ENCODE results near the gene NPAS3. TPM values are rescaled to one million over a fixed set of nuclear protein-coding genes. Genes with fewer than 3 reads are reported as not detected.

NPAS3 gene
- total RNA-seq, 1 experiment from 2014 or later = 0.36 TPM

- intact Hi-C loops (cut with micrococcal nuclease) = no loop called here
- Histone ChIP-seq H3K79me2 (ENCODE audit: low read length) (no peaks in the 10 kb centered on the region), H3K27me3 (ENCODE audit: low read length) (no peaks in the 10 kb centered on the region), H3K4me3 (ENCODE audit: low read length) (no peak overlapping the region), H3K4me1 (ENCODE audit: insufficient read depth, low read length) (no peaks in the 10 kb centered on the region), H3F3A (ENCODE audit: low read length, unreplicated experiment) (no peaks in the 10 kb centered on the region), H3K9me2 (replicated peaks; ENCODE audit: low read length) (no peaks in the 10 kb centered on the region), H3K9me3 (ENCODE audit: low read length) (no peaks in the 10 kb centered on the region), H3K9ac (ENCODE audit: low read length) (no peak overlapping the region), H2AFZ (ENCODE audit: low read length) (no peak overlapping the region), H4K20me1 (ENCODE audit: low read length) (no peaks in the 10 kb centered on the region), H3K36me3 (ENCODE audit: low read depth, low read length) (no peaks in the 10 kb centered on the region), H3K4me2 (ENCODE audit: low read length) (no peak overlapping the region), H3K27ac (ENCODE audit: low read length) (no peak overlapping the region)
- BruUV-seq (replicated peaks) = no TSS peak
- TF ChIP-seq EZH2phosphoT487 (IDR thresholded peaks at IDR 0.05; ENCODE audit: borderline replicate concordance, low read length) (no peak), EZH2 (IDR thresholded peaks at IDR 0.05; ENCODE audit: low read length, unreplicated experiment) (no peak), CTCF (conservative IDR thresholded peaks at IDR 0.05; ENCODE audit: low read depth, low read length) (no peak)
- no peak for DNase-seq
- POLR2A ChIA-PET (ENCODE audit: unreplicated experiment) = no interaction called here
- ATAC-seq = no peak
- CTCF ChIA-PET = no interaction called here
Measured at GRCh38 chr14:33420051-33420627, 481.5 kb downstream of the NPAS3 start.

- H3K4me2 ChIP-seq (ENCODE audit: low read length) = no peak overlapping the region
- H3K4me3 ChIP-seq (ENCODE audit: low read length) = no peak overlapping the region
- intact Hi-C loops (cut with micrococcal nuclease) = loop anchor here (5.0 to 10.0 kb wide), 3 partner anchors 246 to 718 kb away; partner anchors contain the start of gene NPAS3
- H3K9me2 ChIP-seq (replicated peaks; ENCODE audit: low read length) = no peaks in the 10 kb centered on the region
- H4K20me1 ChIP-seq (ENCODE audit: low read length) = no peaks in the 10 kb centered on the region
- H3K36me3 ChIP-seq (ENCODE audit: low read depth, low read length) = no peaks in the 10 kb centered on the region
- DNase-seq (no peak), ATAC-seq (no peak)
- no peaks in the 10 kb centered on the region for H3K79me2 ChIP-seq (ENCODE audit: low read length)
- CTCF ChIA-PET = no interaction called here
- no peaks in the 10 kb centered on the region for H3K9me3 ChIP-seq (ENCODE audit: low read length)
- POLR2A ChIA-PET (ENCODE audit: unreplicated experiment) = no interaction called here
- H3K27ac ChIP-seq (ENCODE audit: low read length) = no peak overlapping the region
- H2AFZ ChIP-seq (ENCODE audit: low read length) = no peak overlapping the region
- no peaks in the 10 kb centered on the region for H3K27me3 ChIP-seq (ENCODE audit: low read length)
- H3K4me1 ChIP-seq (ENCODE audit: insufficient read depth, low read length) = peaks cover 3% of the 10 kb centered on the region
- BruUV-seq (replicated peaks) = no TSS peak
- TF ChIP-seq CTCF (conservative IDR thresholded peaks at IDR 0.05; ENCODE audit: low read depth, low read length) (no peak), EZH2 (IDR thresholded peaks at IDR 0.05; ENCODE audit: low read length, unreplicated experiment) (no peak), EZH2phosphoT487 (IDR thresholded peaks at IDR 0.05; ENCODE audit: borderline replicate concordance, low read length) (no peak)
- no peaks in the 10 kb centered on the region for H3F3A ChIP-seq (ENCODE audit: low read length, unreplicated experiment)
- no peak overlapping the region for H3K9ac ChIP-seq (ENCODE audit: low read length)
Measured at GRCh38 chr14:33430414-33431035, 491.8 kb downstream of the NPAS3 start.

- H3K27me3 ChIP-seq (ENCODE audit: low read length) = no peaks in the 10 kb centered on the region
- CTCF ChIA-PET = interaction anchor here (0.5 to 0.6 kb wide), 2 partner anchors 30 to 111 kb away, joined by 3 to 4 read pairs; no protein-coding TSS in a partner anchor
Measured at GRCh38 chr14:33432407-33433023, 493.8 kb downstream of the NPAS3 start.

More at GRCh38 chr14:33432407-33433023, 493.8 kb downstream of the NPAS3 start:
- Histone ChIP-seq H3K27ac (ENCODE audit: low read length) (no peak overlapping the region), H3K9me3 (ENCODE audit: low read length) (no peaks in the 10 kb centered on the region), H3K4me1 (ENCODE audit: insufficient read depth, low read length) (peaks cover 12% of the 10 kb centered on the region), H3K9me2 (replicated peaks; ENCODE audit: low read length) (no peaks in the 10 kb centered on the region), H2AFZ (ENCODE audit: low read length) (no peak overlapping the region), H3K4me3 (ENCODE audit: low read length) (no peak overlapping the region), H4K20me1 (ENCODE audit: low read length) (no peaks in the 10 kb centered on the region), H3K4me2 (ENCODE audit: low read length) (no peak overlapping the region), H3K9ac (ENCODE audit: low read length) (no peak overlapping the region), H3K79me2 (ENCODE audit: low read length) (no peaks in the 10 kb centered on the region), H3F3A (ENCODE audit: low read length, unreplicated experiment) (no peaks in the 10 kb centered on the region), H3K36me3 (ENCODE audit: low read depth, low read length) (no peaks in the 10 kb centered on the region)
- DNase-seq = peak; percentile 71
- TF ChIP-seq EZH2phosphoT487 (IDR thresholded peaks at IDR 0.05; ENCODE audit: borderline replicate concordance, low read length) = no peak
- no peak for TF ChIP-seq EZH2 (IDR thresholded peaks at IDR 0.05; ENCODE audit: low read length, unreplicated experiment)
- TF ChIP-seq CTCF (conservative IDR thresholded peaks at IDR 0.05; ENCODE audit: low read depth, low read length) = peak; percentile 82
- POLR2A ChIA-PET (ENCODE audit: unreplicated experiment) = no interaction called here
- peak; percentile 54 for ATAC-seq
- no TSS peak for BruUV-seq (replicated peaks)
- intact Hi-C loops (cut with micrococcal nuclease) = loop anchor here (1.0 to 10.0 kb wide), 6 partner anchors 248 to 856 kb away; partner anchors contain the start of gene NPAS3

All from PC-3 (cell line).